IMR-90 (cell line): ENCODE measurements around the gene FKBP1B. TPM values are rescaled to one million over a fixed set of nuclear protein-coding genes. Genes with fewer than 3 reads are reported as not detected.

Experiments
- ATAC-seq: fragments of 200-7000 bp; cut with Tn5 transposase; 2 replicates; pipeline ENCODE4 v1.9.1; 2020; ENCODE audit warnings: low read depth, mild to moderate bottlenecking, moderate library complexity
- BruUV-seq: library from RNA; stranded (reverse); fragments of 400-500 nt; replicated peaks from 2 replicates; lab custom pipeline; 2021; lab: Mats Ljungman, UMichigan
- CTCF ChIA-PET: fragments of 300-600 bp; formaldehyde crosslinking; extraction: SDS; loops from one replicate; lab custom pipeline; 2021; ENCODE audit warnings: antibody characterized with exemption; lab: Yijun Ruan, JAX
- POLR2A ChIA-PET: fragments of 300-600 bp; sonication (Branson Sonifier 250); formaldehyde crosslinking; loops from one replicate; lab custom pipeline; 2022; ENCODE audit warnings: antibody characterized with exemption; ENCODE audit not compliant: unreplicated experiment; lab: Charles Lee
- DNase-seq: peaks from one replicate; pipeline ENCODE4 v3.0.0; 2013
- H2AFZ ChIP-seq: replicated peaks from 2 replicates; pipeline ENCODE3; 2013; ENCODE audit warnings: low read length, mild to moderate bottlenecking; ENCODE audit not compliant: poor library complexity
- H2AK5ac ChIP-seq: 2 replicates; pipeline ENCODE4 v1.6.1; 2013; ENCODE audit warnings: low read depth, low read length, inconsistent platforms
- H2AK9ac ChIP-seq: replicated peaks from 2 replicates; pipeline ENCODE3; 2013; ENCODE audit warnings: mild to moderate bottlenecking, low read depth, low read length, moderate library complexity; ENCODE audit not compliant: poor library complexity
- H2BK120ac ChIP-seq: 2 replicates; pipeline ENCODE4 v1.6.1; 2013; ENCODE audit warnings: low read depth, low read length, inconsistent platforms
- H2BK15ac ChIP-seq: 3 replicates; pipeline ENCODE4 v1.6.1; 2013; ENCODE audit warnings: low read depth, low read length, inconsistent platforms
- H2BK20ac ChIP-seq: 2 replicates; pipeline ENCODE4 v1.6.1; 2013; ENCODE audit warnings: low read depth, mild to moderate bottlenecking, inconsistent platforms, low read length, moderate library complexity
- H2BK5ac ChIP-seq: 2 replicates; pipeline ENCODE4 v1.6.1; 2013; ENCODE audit warnings: mild to moderate bottlenecking, low read depth, low read length, inconsistent platforms; ENCODE audit not compliant: poor library complexity, severe bottlenecking
- H3K14ac ChIP-seq: replicated peaks from 2 replicates; pipeline ENCODE4 v1.6.1; 2013; ENCODE audit warnings: low read depth, low read length, inconsistent platforms
- H3K18ac ChIP-seq: 2 replicates; pipeline ENCODE4 v1.6.1; 2013; ENCODE audit warnings: low read depth, low read length, control low read depth
- H3K23ac ChIP-seq: 2 replicates; pipeline ENCODE4 v1.6.1; 2013; ENCODE audit warnings: low read depth, low read length, inconsistent platforms
- H3K27ac ChIP-seq: 2 replicates; pipeline ENCODE4 v1.5.1; 2013; ENCODE audit warnings: mild to moderate bottlenecking, control low read depth, low read length; ENCODE audit not compliant: insufficient read depth
- H3K27me3 ChIP-seq: 2 replicates; pipeline ENCODE4 v1.6.1; 2013; ENCODE audit warnings: low read length; ENCODE audit not compliant: control insufficient read depth, insufficient read depth
- H3K36me3 ChIP-seq: 2 replicates; pipeline ENCODE4 v1.6.1; 2013; ENCODE audit warnings: low read length, mixed read lengths; ENCODE audit not compliant: control insufficient read depth, insufficient read depth
- H3K4ac ChIP-seq: 2 replicates; pipeline ENCODE4 v1.6.1; 2013; ENCODE audit warnings: low read depth, low read length, inconsistent platforms
- H3K4me1 ChIP-seq: 2 replicates; pipeline ENCODE4 v1.6.1; 2013; ENCODE audit warnings: low read length, mixed read lengths; ENCODE audit not compliant: control insufficient read depth, insufficient read depth
- H3K4me2 ChIP-seq: 2 replicates; pipeline ENCODE4 v1.6.1; 2013; ENCODE audit warnings: low read depth, mild to moderate bottlenecking, control low read depth, low read length, moderate library complexity
- H3K4me3 ChIP-seq: 2 replicates; pipeline ENCODE4 v1.5.1; 2013; ENCODE audit warnings: low read depth, mild to moderate bottlenecking, control low read depth, low read length, moderate library complexity; ENCODE audit not compliant: insufficient read depth
- H3K56ac ChIP-seq: 2 replicates; pipeline ENCODE4 v1.6.1; 2013; ENCODE audit warnings: low read length, inconsistent platforms; ENCODE audit not compliant: insufficient read depth; ENCODE audit errors: extremely low read depth
- H3K79me1 ChIP-seq, 2 experiments: 2 replicates each; pipeline ENCODE4 v1.6.1; 2013; ENCODE audit warnings: low read length in 2 of 2, inconsistent platforms in 1 of 2, low read depth in 1 of 2
- H3K9ac ChIP-seq: 2 replicates; pipeline ENCODE4 v1.6.1; 2013; ENCODE audit warnings: low read depth, low read length, control low read depth
- H3K9me1 ChIP-seq: 2 replicates; pipeline ENCODE4 v1.6.1; 2013; ENCODE audit warnings: low read length, inconsistent platforms; ENCODE audit not compliant: insufficient read depth
- H3K9me3 ChIP-seq: 2 replicates; pipeline ENCODE4 v1.6.1; 2013; ENCODE audit warnings: low read length; ENCODE audit not compliant: control insufficient read depth, insufficient read depth
- H4K20me1 ChIP-seq: 2 replicates; pipeline ENCODE4 v1.6.1; 2013; ENCODE audit warnings: low read length, inconsistent platforms; ENCODE audit not compliant: insufficient read depth
- H4K5ac ChIP-seq: 2 replicates; pipeline ENCODE4 v1.6.1; 2013; ENCODE audit warnings: mild to moderate bottlenecking, low read depth, low read length, control low read depth
- H4K8ac ChIP-seq, 2 experiments: 2 replicates each; pipeline ENCODE4 v1.6.1; 2013; ENCODE audit warnings: low read depth in 2 of 2, low read length in 2 of 2, control low read depth in 1 of 2, inconsistent platforms in 1 of 2
- H4K91ac ChIP-seq: 2 replicates; pipeline ENCODE4 v1.6.1; 2013; ENCODE audit warnings: low read depth, low read length, inconsistent platforms; ENCODE audit not compliant: insufficient read depth
- BHLHE40 ChIP-seq: fragments of 150-350 bp; IDR thresholded peaks from 2 replicates; pipeline ENCODE4 v1.6.1; 2016; ENCODE audit warnings: mild to moderate bottlenecking, low read depth, low read length
- CEBPB ChIP-seq: IDR thresholded peaks from 2 replicates; pipeline ENCODE4 v1.6.1; 2012; ENCODE audit warnings: low read depth, low read length, improper control_type of control experiment
- CHD1 ChIP-seq: IDR thresholded peaks from 2 replicates; pipeline ENCODE4 v1.6.1; 2012; ENCODE audit warnings: low read depth, low read length, improper control_type of control experiment
- FOS ChIP-seq: fragments of 150-350 bp; IDR thresholded peaks from 2 replicates; pipeline ENCODE4 v1.6.1; 2016; ENCODE audit warnings: low read depth, low read length
- MAFK ChIP-seq: IDR thresholded peaks from 2 replicates; pipeline ENCODE4 v1.6.1; 2012; ENCODE audit warnings: low read depth, low read length, improper control_type of control experiment
- MAZ ChIP-seq: IDR thresholded peaks from 2 replicates; pipeline ENCODE4 v1.6.1; 2012; ENCODE audit warnings: low read depth, mild to moderate bottlenecking, low read length, improper control_type of control experiment, moderate library complexity, borderline replicate concordance
- MXI1 ChIP-seq: IDR thresholded peaks from 2 replicates; pipeline ENCODE4 v1.6.1; 2012; ENCODE audit warnings: low read depth, mild to moderate bottlenecking, low read length, moderate library complexity, borderline replicate concordance
- NFE2L2 ChIP-seq: fragments of 150-350 bp; IDR thresholded peaks from 2 replicates; pipeline ENCODE4 v1.6.1; 2016; ENCODE audit warnings: low read depth, mild to moderate bottlenecking, low read length
- POLR2A ChIP-seq: IDR thresholded peaks from 2 replicates; pipeline ENCODE4 v1.6.1; 2012; ENCODE audit warnings: mild to moderate bottlenecking, low read depth, low read length
- RAD21 ChIP-seq: IDR thresholded peaks from 2 replicates; pipeline ENCODE4 v1.6.1; 2012; ENCODE audit warnings: low read length, improper control_type of control experiment
- RCOR1 ChIP-seq: IDR thresholded peaks from 2 replicates; pipeline ENCODE4 v1.6.1; 2012; ENCODE audit warnings: mild to moderate bottlenecking, low read length, improper control_type of control experiment; ENCODE audit not compliant: insufficient replicate concordance
- RFX5 ChIP-seq: IDR thresholded peaks from 2 replicates; pipeline ENCODE4 v1.8.0; 2012; ENCODE audit warnings: low read depth, mild to moderate bottlenecking, low read length, moderate library complexity
- SMC3 ChIP-seq: fragments of 150-350 bp; IDR thresholded peaks from 2 replicates; pipeline ENCODE4 v1.6.1; 2016; ENCODE audit warnings: low read depth, mild to moderate bottlenecking, antibody characterized with exemption, low read length, moderate library complexity
- USF2 ChIP-seq: fragments of 150-350 bp; IDR thresholded peaks from 2 replicates; pipeline ENCODE4 v1.6.1; 2017; ENCODE audit warnings: mild to moderate bottlenecking, antibody characterized with exemption, low read length, low read depth
- WGBS, 2 experiments: methylation state at CpG; one replicate each; pipeline versions ENCODE4 v1.1.5 to v1.1.7; 2013; ENCODE audit warnings: missing lambda C conversion rate in 2 of 2; ENCODE audit not compliant: insufficient read length in 1 of 2; ENCODE audit errors: extremely low coverage in 2 of 2; 5-methylcytosine and 5-hydroxymethylcytosine counted together
- dilution Hi-C: fragments of 300-500 bp; cut with HindIII; formaldehyde crosslinking; loops from one replicate; pipeline ENCODE4 v1.14.3; 2018; ENCODE audit warnings: low sequenced_read_pairs; ENCODE audit not compliant: unreplicated experiment
- in situ Hi-C: fragments of 300-500 bp; cut with MboI; formaldehyde crosslinking; loops from 3 replicates; pipeline ENCODE4 v1.14.3; 2019; ENCODE audit warnings: low sequenced_read_pairs, inconsistent platforms, mixed read lengths
- intact Hi-C: fragments of 100-400 bp; cut with micrococcal nuclease; formaldehyde crosslinking; loops from 2 replicates; pipeline ENCODE4 v1.10.0; 2022
- polyA plus RNA-seq, 3 experiments: library from polyadenylated mRNA; depleted of rRNA; stranded (reverse); fragments of >200 nt; gene quantifications; 2 replicates each; pipeline ENCODE4 v1.2.3, GENCODE V29; 2012; ENCODE audit warnings: low replicate concordance in 1 of 3
- total RNA-seq: library from RNA; depleted of rRNA; stranded (reverse); fragments of >200 nt; gene quantifications from 2 replicates; pipeline ENCODE4 v1.2.3, GENCODE V29; 2012
- TF ChIP-seq, protein P1 (sequence below): fragments of 150-350 bp; IDR thresholded peaks from 2 replicates; pipeline ENCODE4 v1.6.1; 2016; ENCODE audit warnings: low read depth, mild to moderate bottlenecking, low read length, moderate library complexity, borderline replicate concordance
- TF ChIP-seq, protein P2 (sequence below): conservative IDR thresholded peaks from 2 replicates; pipeline ENCODE4 v1.5.1; 2012; ENCODE audit warnings: mild to moderate bottlenecking, low read depth, low read length, improper control_type of control experiment

The FKBP1B gene
- total and polyA plus RNA-seq, 2 of the 4 experiments (the other 2 are of a cell fraction): 10.2 to 15.1 TPM

DNA sequence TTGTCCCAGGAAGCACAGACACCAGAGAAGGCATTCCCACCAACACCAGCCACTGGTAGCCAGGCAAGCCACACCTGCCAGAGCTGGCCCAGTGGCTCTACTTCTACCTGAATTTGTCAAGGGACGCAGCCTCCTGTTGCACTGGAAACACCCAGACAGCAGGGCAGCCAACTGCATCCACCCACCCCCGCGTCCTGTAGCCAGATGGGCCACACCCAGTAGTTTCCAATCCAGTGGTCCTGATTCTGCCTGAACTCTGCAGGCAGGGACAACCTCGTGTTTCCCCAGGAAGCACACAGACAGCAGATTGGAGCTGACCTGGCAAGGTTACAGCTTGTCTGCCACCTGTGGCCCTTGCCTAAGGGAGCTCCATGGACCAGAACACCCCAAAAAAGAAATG, 55.4 kb downstream of the FKBP1B start:
- Histone ChIP-seq H3K79me1 (no peaks in the 10 kb centered on the region), H2BK20ac (no peak overlapping the region), H2AK9ac (no peak overlapping the region), H3K4ac (no peak overlapping the region), H3K14ac (no peak overlapping the region), H2AK5ac (no peak overlapping the region), H3K9me3 (no peaks in the 10 kb centered on the region; the same call in 1 of the 2 replicates), H3K4me1 (no peaks in the 10 kb centered on the region), H3K36me3 (0 out of 2 replicates have a peak, but pooled peaks cover 2% of the 10 kb centered on the region), H3K4me2 (no peak overlapping the region), H4K91ac (no peak overlapping the region), H3K9me1 (no peaks in the 10 kb centered on the region), H3K23ac (no peak overlapping the region), H3K27me3 (no peaks in the 10 kb centered on the region), H4K5ac (no peak overlapping the region), H2BK5ac (no peak overlapping the region), H2AFZ (peak overlapping the region; percentile 21), H3K56ac (no peak overlapping the region), H3K9ac (no peak overlapping the region), H3K27ac (no peak overlapping the region), H2BK15ac (no peak overlapping the region), H4K20me1 (no peaks in the 10 kb centered on the region), H3K18ac (no peak overlapping the region), H3K4me3 (no peak overlapping the region), H4K8ac (no peak overlapping the region), H2BK120ac (no peak overlapping the region)
- intact Hi-C loops (no loop called here), in situ Hi-C loops (no loop called here), dilution Hi-C loops (no loop called here)
- no peak for ATAC-seq
- no peak for TF ChIP-seq POLR2A
- no peak for TF ChIP-seq NFE2L2
- no peak for TF ChIP-seq CHD1
- TF ChIP-seq RAD21: no peak
- TF ChIP-seq CEBPB: no peak
- TF ChIP-seq, protein P1, sequence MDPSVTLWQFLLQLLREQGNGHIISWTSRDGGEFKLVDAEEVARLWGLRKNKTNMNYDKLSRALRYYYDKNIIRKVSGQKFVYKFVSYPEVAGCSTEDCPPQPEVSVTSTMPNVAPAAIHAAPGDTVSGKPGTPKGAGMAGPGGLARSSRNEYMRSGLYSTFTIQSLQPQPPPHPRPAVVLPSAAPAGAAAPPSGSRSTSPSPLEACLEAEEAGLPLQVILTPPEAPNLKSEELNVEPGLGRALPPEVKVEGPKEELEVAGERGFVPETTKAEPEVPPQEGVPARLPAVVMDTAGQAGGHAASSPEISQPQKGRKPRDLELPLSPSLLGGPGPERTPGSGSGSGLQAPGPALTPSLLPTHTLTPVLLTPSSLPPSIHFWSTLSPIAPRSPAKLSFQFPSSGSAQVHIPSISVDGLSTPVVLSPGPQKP: no peak
- TF ChIP-seq BHLHE40: no peak
- TF ChIP-seq FOS: no peak
- TF ChIP-seq RCOR1: no peak
- TF ChIP-seq SMC3: no peak
- no peak for TF ChIP-seq MAZ
- TF ChIP-seq MXI1: no peak
- TF ChIP-seq, protein P2, sequence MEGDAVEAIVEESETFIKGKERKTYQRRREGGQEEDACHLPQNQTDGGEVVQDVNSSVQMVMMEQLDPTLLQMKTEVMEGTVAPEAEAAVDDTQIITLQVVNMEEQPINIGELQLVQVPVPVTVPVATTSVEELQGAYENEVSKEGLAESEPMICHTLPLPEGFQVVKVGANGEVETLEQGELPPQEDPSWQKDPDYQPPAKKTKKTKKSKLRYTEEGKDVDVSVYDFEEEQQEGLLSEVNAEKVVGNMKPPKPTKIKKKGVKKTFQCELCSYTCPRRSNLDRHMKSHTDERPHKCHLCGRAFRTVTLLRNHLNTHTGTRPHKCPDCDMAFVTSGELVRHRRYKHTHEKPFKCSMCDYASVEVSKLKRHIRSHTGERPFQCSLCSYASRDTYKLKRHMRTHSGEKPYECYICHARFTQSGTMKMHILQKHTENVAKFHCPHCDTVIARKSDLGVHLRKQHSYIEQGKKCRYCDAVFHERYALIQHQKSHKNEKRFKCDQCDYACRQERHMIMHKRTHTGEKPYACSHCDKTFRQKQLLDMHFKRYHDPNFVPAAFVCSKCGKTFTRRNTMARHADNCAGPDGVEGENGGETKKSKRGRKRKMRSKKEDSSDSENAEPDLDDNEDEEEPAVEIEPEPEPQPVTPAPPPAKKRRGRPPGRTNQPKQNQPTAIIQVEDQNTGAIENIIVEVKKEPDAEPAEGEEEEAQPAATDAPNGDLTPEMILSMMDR: no peak
- TF ChIP-seq MAFK: no peak
- no peak for TF ChIP-seq USF2
- no peak for TF ChIP-seq RFX5
- 36% methylated on average over 3 of the region's 4 CpGs; no CpG with 5 or more reads in 1 of the 2 experiments for WGBS, 2 experiments
- DNase-seq: no peak
- POLR2A ChIA-PET: no interaction called here
- CTCF ChIA-PET: no interaction called here
- no TSS peak for BruUV-seq
